K562 (cell line): Measurements from ENCODE around the gene EIF4EBP2. TPM values are rescaled to one million over a fixed set of nuclear protein-coding genes. Genes with fewer than 3 reads are reported as not detected.

Experiments used
- ATF7 ChIP-seq: fragments of 450-650 bp; IDR thresholded peaks from 2 replicates; pipeline ENCODE4 v1.7.1; 2014; ENCODE audit warnings: mild to moderate bottlenecking, moderate library complexity
- CTBP1 ChIP-seq: fragments of 450-650 bp; IDR thresholded peaks from 2 replicates; pipeline ENCODE4 v1.6.1; 2016; ENCODE audit warnings: borderline replicate concordance
- E2F4 ChIP-seq: sonication (generic); formaldehyde crosslinking; IDR thresholded peaks from 2 replicates; pipeline ENCODE4 v1.8.0; 2022; ENCODE audit warnings: mild to moderate bottlenecking, low read depth, missing genetic modification reagents
- ETV1 ChIP-seq: fragments of 450-650 bp; conservative IDR thresholded peaks from 2 replicates; pipeline ENCODE4 v1.6.1; 2016; ENCODE audit warnings: missing genetic modification characterization, control low read depth, low read depth, missing compliant biosample characterization
- FOXK2 ChIP-seq, 2 experiments: fragments of 450-650 bp; IDR thresholded peaks in 1 of 2; conservative IDR thresholded peaks in 1 of 2; 2 replicates each; pipeline ENCODE4 v1.6.1; 2016; ENCODE audit warnings: low read depth in 2 of 2, mild to moderate bottlenecking in 1 of 2
- FOXM1 ChIP-seq, 2 experiments: fragments of 450-650 bp in 1 of 2; sonication (generic) in 1 of 2; formaldehyde crosslinking in 1 of 2; IDR thresholded peaks; 2 replicates each; pipeline versions ENCODE4 v1.6.1 to v1.9.0; 2017 to 2022; ENCODE audit warnings: low read depth in 2 of 2, mild to moderate bottlenecking in 2 of 2, missing genetic modification reagents in 1 of 2, moderate library complexity in 1 of 2
- MAFG ChIP-seq: fragments of 450-650 bp; conservative IDR thresholded peaks from 2 replicates; pipeline ENCODE4 v1.6.1; 2016; ENCODE audit warnings: missing genetic modification characterization, missing compliant biosample characterization
- MLLT1 ChIP-seq, 2 experiments: fragments of 450-650 bp; IDR thresholded peaks; 2 replicates each; pipeline ENCODE4 v1.6.1; 2016
- NBN ChIP-seq: fragments of 450-650 bp; IDR thresholded peaks from 2 replicates; pipeline ENCODE4 v1.6.1; 2016; ENCODE audit warnings: low read depth, mild to moderate bottlenecking
- NFATC3 ChIP-seq: fragments of 450-650 bp; IDR thresholded peaks from 2 replicates; pipeline ENCODE4 v1.6.1; 2017; ENCODE audit warnings: mild to moderate bottlenecking
- THRB ChIP-seq: fragments of 450-650 bp; formaldehyde crosslinking; conservative IDR thresholded peaks from 2 replicates; pipeline ENCODE4 v1.4.0; 2022; ENCODE audit warnings: mild to moderate bottlenecking, missing genetic modification characterization
- VEZF1 ChIP-seq: fragments of 200-800 bp; sonication (Bioruptor generic); IDR thresholded peaks from 2 replicates; pipeline ENCODE4 v1.6.1; 2017; ENCODE audit warnings: missing genetic modification characterization, missing compliant biosample characterization
- ZBTB34 ChIP-seq: fragments of 250-450 bp; sonication (Bioruptor Pico); IDR thresholded peaks from 2 replicates; pipeline ENCODE4 v1.8.0; 2021; ENCODE audit warnings: mild to moderate bottlenecking, moderate library complexity
- ZBTB9 ChIP-seq: fragments of 450-650 bp; formaldehyde crosslinking; IDR thresholded peaks from 2 replicates; pipeline ENCODE4 v1.4.0; 2020; ENCODE audit warnings: mild to moderate bottlenecking, moderate library complexity
- ZFX ChIP-seq: sonication (generic); formaldehyde crosslinking; IDR thresholded peaks from 2 replicates; pipeline ENCODE4 v1.8.0; 2022; ENCODE audit warnings: mild to moderate bottlenecking, missing genetic modification reagents, moderate library complexity
- ZNF12 ChIP-seq: sonication (generic); formaldehyde crosslinking; IDR thresholded peaks from 2 replicates; pipeline ENCODE4 v1.4.0; 2020; ENCODE audit warnings: mild to moderate bottlenecking, missing genetic modification reagents
- ZNF584 ChIP-seq: fragments of 200-800 bp; sonication (Bioruptor generic); IDR thresholded peaks from 2 replicates; pipeline ENCODE4 v1.6.1; 2016; ENCODE audit warnings: low read depth, mild to moderate bottlenecking, missing genetic modification characterization, missing compliant biosample characterization
- ZNF79 ChIP-seq: fragments of 250-450 bp; sonication (Bioruptor Pico); IDR thresholded peaks from 2 replicates; pipeline ENCODE4 v1.4.0; 2020; ENCODE audit warnings: low read depth, mild to moderate bottlenecking, moderate library complexity
- polyA plus RNA-seq, 8 experiments: library from polyadenylated mRNA; depleted of rRNA in 4 of 8; stranded (reverse) in 5 of 8; unstranded in 3 of 8; fragments of >200 nt; fragmentation: Nextera tagmentation in 2 of 8; fragmentation: Illumina TruSeq in 1 of 8; extraction: Ambion mirVana in 2 of 8; extraction: Trizol in 1 of 8; gene quantifications; 2 replicates each; pipeline versions ENCODE4 v1.2.1 to v1.2.3, GENCODE V29; 2011 to 2014; ENCODE audit warnings: inconsistent platforms in 1 of 8, missing spikeins in 1 of 8
- total RNA-seq, 7 experiments: library from RNA; depleted of rRNA in 6 of 7; stranded (reverse); fragments of >200 nt in 6 of 7; fragmentation: Illumina TruSeq in 2 of 7; extraction: Trizol in 2 of 7; gene quantifications; 2 replicates each; pipeline versions ENCODE4 v1.2.1 to v1.2.3, GENCODE V29; 2011 to 2021; ENCODE audit warnings: low replicate concordance in 1 of 7

EIF4EBP2 gene
- total and polyA plus RNA-seq, 9 of the 15 experiments (the other 6 are each of a cell fraction or from before 2014, with no cell fraction given): 16.1 to 67.5 (median 38.3) TPM

GRCh38 chr10:70404036-70404786, at the start of gene EIF4EBP2 (continued):
- TF ChIP-seq FOXK2 (conservative IDR thresholded peaks at IDR 0.05 in 1 of 2, IDR thresholded peaks at IDR 0.05 in 1 of 2; ENCODE audit: low read depth in 2 of 2): peak; percentile 7 to 66; a peak in 2 of 4 replicates
- TF ChIP-seq ZNF584: no peak
- no peak for TF ChIP-seq MAFG
- no peak for TF ChIP-seq NFATC3
- TF ChIP-seq ZFX: peak; percentile 51
- peak; percentile 91 for TF ChIP-seq ATF7
- no peak for TF ChIP-seq FOXM1 (IDR thresholded peaks at IDR 0.05; ENCODE audit: low read depth)
- no peak for TF ChIP-seq FOXM1 (CRISPR knock-in tag; IDR thresholded peaks at IDR 0.05; ENCODE audit: low read depth)
- no peak for TF ChIP-seq ZNF79 (CRISPR knock-in tag)
- peak; percentile 75 for TF ChIP-seq VEZF1
- no peak; the same call in 1 of the 2 replicates for TF ChIP-seq NBN
- TF ChIP-seq CTBP1: peak; percentile 64
- no peak for TF ChIP-seq THRB (CRISPR knock-in tag)
- TF ChIP-seq ETV1 (tag): peak; percentile 97
- TF ChIP-seq E2F4 (CRISPR knock-in tag): peak; percentile 78; the same call in 1 of the 2 replicates
- TF ChIP-seq ZNF12 (CRISPR knock-in tag): peak; percentile 93
- peak; percentile 75; the same call in 1 of the 2 replicates for TF ChIP-seq ZBTB9 (CRISPR knock-in tag)
- TF ChIP-seq MLLT1 (IDR thresholded peaks at IDR 0.05): no peak
- TF ChIP-seq ZBTB34 (CRISPR knock-in tag): no peak
